ENCODE results near the gene ZACN.

ZACN gene

GRCh38 chr17:76130473-76130872 lies 51.5 kb downstream of the ZACN start:
- TF ChIP-seq, protein P1, sequence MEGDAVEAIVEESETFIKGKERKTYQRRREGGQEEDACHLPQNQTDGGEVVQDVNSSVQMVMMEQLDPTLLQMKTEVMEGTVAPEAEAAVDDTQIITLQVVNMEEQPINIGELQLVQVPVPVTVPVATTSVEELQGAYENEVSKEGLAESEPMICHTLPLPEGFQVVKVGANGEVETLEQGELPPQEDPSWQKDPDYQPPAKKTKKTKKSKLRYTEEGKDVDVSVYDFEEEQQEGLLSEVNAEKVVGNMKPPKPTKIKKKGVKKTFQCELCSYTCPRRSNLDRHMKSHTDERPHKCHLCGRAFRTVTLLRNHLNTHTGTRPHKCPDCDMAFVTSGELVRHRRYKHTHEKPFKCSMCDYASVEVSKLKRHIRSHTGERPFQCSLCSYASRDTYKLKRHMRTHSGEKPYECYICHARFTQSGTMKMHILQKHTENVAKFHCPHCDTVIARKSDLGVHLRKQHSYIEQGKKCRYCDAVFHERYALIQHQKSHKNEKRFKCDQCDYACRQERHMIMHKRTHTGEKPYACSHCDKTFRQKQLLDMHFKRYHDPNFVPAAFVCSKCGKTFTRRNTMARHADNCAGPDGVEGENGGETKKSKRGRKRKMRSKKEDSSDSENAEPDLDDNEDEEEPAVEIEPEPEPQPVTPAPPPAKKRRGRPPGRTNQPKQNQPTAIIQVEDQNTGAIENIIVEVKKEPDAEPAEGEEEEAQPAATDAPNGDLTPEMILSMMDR (IDR thresholded peaks at IDR 0.05; ENCODE audit: low read length, missing control alignments), result no peak
- H3K4me3 ChIP-seq (replicated peaks; ENCODE audit: low read depth, low read length), result no peak overlapping the region
- DNase-seq (ENCODE audit: low read depth), result no peak

- TF ChIP-seq, protein P1 (IDR thresholded peaks at IDR 0.05; ENCODE audit: low read length, missing control alignments), result no peak
- no peak overlapping the region for H3K4me3 ChIP-seq (replicated peaks; ENCODE audit: low read depth, low read length)
- no peak for DNase-seq (ENCODE audit: low read depth)
These were observed 52.2 kb downstream of the ZACN start for GRCh38 chr17:76131051-76131691.

GRCh38 chr17:76131692-76132573 lies 53.0 kb downstream of the ZACN start:
- TF ChIP-seq, protein P1 (IDR thresholded peaks at IDR 0.05; ENCODE audit: low read length, missing control alignments), result no peak
- no peak overlapping the region for H3K4me3 ChIP-seq (replicated peaks; ENCODE audit: low read depth, low read length)
- no peak for DNase-seq (ENCODE audit: low read depth)
